Activated gamma-delta T cell treated with Interleukin-2 at 50 U/mL for 16 hours (primary cell): Measurements from ENCODE around the gene SMARCA4.
"Not testable (repeated sequence)": the region's sequence is repeated elsewhere in the genome, so short reads cannot be mapped to it uniquely, and the experiment has no call there.

ENCODE experiments used
- DNase-seq: peaks from one replicate; pipeline ENCODE4 v3.0.0-alpha.2; 2020

The SMARCA4 gene

DNA sequence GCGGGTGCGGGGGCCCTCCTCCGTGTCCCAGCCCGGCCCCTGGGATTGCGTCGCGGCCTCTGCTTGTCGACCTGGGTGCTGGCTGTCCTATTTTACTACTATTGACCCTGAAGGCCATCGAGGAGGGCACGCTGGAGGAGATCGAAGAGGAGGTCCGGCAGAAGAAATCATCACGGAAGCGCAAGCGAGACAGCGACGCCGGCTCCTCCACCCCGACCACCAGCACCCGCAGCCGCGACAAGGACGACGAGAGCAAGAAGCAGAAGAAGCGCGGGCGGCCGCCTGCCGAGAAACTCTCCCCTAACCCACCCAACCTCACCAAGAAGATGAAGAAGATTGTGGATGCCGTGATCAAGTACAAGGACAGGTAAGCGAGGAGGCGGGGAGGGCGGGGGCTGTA is 80.4 kb downstream of the SMARCA4 start:
- DNase-seq = no peak

DNA sequence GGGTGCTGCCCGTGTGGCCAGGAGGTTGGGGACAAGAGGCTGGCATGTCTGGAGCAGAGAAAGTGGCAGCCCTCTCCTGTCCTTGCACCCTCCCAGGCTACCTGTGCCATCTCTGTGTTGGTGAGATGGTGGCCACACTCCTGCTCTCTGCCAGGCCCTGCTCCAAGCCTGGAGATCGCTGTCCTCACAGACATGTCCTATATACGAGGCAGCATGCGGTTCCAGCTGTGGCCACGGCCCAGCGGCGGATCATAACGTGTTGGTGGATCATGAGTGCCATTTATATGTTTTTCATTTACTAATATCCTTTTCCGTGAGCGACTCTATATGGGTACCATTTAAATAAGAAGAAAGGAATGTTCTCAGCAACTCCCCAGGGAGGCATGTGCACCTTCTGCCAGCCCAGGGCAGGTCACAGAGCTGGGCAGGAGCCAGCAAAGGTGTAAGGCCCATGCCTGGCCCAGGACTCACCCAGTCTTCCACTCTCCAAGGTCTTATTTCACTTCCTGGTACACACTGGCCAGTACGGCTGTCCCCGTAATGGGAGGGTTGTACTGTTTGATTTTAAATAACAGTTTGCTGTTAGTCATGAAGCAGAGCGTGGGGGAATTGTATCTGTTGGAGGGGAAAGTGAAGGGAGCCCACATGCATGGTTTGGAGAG is 81.3 kb downstream of the SMARCA4 start:
- DNase-seq = no peak

DNA sequence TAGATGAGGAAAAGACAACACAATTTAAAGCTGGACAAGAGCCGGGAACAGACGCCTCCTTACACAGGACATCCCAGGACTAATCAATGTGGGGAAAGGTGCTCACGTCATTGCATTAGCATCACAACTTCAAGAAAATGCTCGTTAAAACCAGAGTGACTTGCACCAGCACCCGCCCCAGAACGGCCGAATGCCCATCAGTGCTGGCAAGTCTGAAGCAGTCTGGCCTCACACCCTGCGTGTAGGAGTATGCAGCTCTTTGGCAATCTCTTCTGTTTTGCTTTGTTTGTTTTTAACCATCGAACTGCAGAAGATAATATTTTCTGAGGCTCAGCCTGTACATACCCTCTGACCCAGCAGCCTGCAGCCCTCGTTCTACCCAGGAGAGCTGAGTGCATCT is 83.6 kb downstream of the SMARCA4 start:
- no peak for DNase-seq

DNA sequence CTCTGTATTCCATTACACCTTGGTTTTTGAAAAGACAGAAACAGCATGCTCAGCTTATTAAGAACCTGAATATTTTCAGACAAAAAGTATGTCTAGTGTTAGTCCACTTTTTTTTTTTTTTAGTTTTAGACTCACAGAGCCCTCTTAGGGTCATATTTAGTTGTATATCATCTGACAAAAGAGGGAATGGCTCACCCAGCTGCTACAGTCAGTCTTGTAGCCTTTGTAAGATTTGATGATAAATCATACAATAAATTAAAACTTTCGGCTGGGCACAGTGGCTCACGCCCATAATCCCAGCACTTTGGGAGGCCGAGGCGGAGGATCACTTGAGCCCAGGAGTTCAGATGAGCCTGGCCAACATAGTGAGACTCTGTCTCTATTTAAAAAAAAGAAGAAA is 84.7 kb downstream of the SMARCA4 start:
- DNase-seq = no peak

DNA sequence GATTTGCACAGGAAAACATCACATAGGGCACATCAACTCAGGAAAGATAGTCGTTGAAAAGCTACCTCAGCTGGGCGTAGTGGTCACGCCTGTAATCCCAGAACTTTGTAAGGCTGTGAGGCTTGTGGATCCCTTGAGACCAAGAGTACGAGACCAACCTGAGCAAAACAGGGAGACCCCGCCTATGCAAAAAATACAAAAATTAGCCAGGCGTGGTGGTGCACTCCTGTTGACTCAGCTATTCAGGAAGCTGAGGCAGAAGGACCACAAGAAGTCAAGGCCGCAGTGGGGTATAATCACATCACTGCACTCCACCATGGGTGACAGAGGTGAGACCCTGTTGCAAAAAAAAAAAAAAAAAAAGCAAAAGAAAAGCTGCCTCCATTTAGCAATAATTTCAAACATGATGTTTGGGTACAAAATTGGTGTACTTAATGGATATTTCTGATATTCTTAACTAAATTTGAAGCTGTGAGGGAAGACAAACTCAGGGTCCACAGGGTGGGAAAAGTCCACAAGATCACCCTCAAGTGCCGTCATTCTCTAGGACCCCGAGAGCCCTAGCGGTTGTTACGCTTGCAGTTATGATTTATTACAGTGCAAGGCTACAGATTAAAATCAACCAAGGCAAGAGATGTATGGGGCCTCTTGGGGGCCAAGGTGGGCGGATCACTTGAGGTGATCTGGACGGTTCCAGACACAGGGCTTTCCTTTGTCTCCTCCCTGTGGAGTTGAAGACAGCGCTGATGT is 86.0 kb downstream of the SMARCA4 start:
- no peak for DNase-seq

DNA sequence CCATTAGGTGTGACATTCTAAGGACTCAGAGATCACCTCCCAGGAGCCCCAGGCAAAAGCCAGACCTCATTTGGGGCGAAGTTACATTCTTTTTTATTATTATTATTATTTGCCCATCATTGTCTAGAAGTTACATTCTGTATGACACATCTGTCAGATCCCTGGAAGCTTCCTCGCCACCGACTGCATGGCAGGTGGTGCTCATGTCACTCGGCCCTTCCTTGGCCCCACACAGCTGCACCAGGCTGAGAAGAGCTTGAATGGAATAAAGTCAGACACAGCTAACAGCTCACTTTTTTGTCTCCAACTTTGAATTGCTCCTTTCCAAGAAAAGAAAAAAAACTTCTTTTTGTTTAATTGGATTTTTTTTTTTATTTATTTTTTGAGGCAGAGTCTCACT is 87.0 kb downstream of the SMARCA4 start:
- DNase-seq = no peak

DNA sequence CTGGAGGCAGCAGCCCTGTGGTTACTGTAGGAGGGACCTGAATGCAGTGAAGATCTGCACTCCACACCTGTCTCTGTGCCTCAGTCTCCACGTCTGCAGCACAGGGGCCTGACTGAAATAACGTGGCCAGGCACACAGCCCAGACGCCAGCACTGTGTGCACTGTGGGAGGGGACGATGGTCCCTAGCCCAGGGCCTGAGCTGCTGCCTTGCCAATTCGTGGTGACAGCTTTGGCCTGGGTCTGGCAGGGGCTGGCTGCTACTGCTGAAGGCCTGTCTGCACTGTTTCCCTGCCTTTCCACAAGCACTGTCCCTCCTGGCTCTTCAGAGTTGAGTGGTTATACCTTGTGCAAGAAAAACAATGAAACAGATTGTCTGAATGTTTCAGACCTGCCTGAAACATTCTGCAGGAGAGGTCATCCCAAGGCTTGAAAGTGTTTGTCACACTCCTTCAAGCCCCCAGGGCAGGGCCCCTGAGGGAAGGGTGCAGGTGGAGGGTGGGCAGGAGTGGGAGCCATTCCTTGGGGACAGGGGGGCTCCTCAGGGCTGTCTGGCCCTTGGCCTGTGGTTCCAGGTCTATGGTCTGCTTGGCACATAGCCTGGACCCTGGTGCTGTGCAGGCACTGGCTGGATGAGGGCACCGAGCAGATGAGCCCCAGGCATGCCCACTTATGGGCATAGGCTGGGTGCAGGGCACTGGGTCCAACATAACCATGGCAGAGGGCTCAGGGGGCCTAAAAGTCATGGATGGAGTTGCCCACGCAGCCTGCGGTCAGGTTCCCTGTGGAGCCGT is 89.7 kb downstream of the SMARCA4 start:
- DNase-seq = no peak

DNA sequence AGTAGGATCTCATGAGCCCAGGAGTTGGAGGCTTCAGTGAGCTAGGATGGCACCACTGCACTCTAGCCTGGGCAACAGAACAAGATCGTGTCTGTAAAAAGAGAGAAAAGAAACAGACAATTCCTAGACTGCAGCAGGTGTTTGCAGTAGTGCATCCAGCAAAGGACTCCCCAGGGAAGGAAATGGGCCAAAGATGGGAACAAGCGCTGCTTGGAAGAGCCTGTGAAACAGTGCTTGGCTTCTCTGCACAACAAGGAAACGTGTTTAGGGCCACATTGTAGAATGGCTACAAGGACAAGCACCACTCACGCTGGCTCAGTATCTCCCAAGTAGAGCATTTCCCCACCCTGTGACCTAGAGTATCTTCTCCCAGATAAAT is 93.0 kb downstream of the SMARCA4 start:
- DNase-seq = no peak

DNA sequence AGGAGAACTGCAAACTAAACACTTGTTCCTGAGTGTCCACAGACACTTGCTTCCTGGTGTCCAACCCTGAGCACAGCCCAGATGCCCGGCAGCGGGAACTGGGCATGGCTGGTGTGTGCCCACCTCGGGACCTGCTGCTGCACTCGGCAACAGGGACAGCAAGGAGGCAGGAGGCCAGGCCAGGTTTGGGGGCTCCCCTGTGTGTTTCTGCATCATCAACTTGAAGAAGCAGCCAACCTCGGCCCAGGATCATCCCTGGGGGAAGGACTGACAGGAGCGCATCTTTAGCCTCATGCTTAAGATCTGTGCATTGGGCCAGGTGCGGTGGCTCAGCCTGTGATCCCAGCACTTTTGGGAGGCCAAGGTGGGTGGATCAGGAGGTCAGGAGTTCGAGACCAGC is 93.4 kb downstream of the SMARCA4 start:
- no peak for DNase-seq

DNA sequence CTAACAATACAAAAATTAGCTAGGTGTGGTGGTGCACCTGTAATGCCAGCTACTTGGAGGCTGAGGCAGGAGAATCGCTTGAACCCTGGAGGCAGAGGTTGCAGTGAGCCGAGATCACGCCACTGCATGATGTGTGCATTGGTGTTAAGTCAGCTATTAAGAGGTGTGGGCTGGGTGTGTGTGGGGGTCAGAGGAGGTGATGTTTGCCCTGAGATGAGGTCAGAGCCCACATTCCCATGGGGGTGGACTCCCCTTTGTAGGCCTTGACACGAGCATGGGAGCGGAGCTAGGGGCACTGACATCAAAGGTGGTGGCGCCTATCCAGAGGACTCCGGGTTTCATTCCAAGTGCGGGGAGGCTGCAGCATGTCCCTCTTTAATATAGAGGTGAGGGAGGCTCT is 93.8 kb downstream of the SMARCA4 start:
- no peak for DNase-seq

DNA sequence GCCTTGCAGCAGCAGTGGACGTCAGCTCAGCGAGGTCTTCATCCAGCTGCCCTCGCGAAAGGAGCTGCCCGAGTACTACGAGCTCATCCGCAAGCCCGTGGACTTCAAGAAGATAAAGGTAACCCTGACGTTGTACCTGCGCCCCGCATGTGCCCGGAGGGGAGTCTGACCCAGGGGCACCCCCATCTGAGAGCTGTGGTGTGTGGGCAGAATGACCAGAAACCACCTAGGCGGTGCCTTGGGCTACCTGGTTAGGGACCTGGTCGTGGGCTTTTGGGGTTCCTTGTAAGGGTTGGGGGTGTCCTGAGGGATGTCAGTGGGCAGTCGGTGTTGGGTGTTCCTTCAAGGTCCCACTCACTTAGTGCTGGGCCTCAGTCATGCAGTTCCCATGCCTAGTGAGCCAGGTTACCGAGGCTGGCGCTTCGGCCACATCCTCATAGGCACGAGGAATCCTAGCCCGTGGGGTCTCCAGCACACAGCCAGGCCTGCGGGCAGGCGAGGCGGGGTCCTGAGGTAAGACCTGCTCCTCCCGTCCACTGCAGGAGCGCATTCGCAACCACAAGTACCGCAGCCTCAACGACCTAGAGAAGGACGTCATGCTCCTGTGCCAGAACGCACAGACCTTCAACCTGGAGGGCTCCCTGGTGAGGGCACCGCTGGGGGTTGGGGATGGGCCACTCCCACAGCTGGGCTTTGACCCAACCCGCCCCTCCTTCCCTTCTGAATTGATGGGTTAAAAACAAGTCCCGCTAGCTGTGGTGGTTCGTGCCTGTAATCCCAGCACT is 97.6 kb downstream of the SMARCA4 start:
- DNase-seq = no peak

DNA sequence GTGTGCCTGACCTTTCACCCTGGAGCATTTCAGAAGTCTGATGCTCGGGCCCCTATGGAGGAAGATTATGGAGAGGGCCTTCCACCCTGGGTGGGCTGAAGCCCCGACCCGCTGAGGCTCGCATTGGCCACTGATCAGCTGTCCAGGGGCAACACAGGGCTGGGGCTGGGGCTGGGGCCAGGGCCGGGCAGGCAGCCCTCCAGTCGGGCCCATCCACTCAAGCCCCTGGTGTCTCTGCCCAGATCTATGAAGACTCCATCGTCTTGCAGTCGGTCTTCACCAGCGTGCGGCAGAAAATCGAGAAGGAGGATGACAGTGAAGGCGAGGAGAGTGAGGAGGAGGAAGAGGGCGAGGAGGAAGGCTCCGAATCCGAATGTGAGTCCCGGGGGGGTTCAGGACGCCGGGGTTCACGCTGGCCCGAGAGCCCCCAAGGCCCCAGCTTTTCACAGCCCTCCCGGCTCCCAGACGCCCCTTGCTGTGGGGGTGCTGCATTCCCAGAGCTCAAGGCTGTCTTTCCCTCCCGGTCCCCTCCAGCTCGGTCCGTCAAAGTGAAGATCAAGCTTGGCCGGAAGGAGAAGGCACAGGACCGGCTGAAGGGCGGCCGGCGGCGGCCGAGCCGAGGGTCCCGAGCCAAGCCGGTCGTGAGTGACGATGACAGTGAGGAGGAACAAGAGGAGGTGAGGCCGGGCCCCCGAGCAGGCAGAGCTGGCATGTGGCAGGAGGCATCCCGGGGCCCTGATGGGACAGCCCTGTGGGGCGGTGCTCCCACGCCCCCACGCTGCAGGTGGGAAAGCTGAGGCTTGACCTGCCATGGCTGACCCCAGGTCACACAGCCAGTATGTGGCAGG is 98.9 kb downstream of the SMARCA4 start:
- DNase-seq = no peak

DNA sequence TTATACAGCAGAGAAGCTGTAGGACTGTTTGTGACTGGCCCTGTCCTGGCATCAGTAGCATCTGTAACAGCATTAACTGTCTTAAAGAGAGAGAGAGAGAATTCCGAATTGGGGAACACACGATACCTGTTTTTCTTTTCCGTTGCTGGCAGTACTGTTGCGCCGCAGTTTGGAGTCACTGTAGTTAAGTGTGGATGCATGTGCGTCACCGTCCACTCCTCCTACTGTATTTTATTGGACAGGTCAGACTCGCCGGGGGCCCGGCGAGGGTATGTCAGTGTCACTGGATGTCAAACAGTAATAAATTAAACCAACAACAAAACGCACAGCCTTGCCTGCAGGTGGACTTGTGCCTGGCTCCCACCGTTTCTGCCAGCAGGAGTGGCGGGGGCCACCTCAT is 101.1 kb downstream of the SMARCA4 start:
- DNase-seq = no peak

DNA sequence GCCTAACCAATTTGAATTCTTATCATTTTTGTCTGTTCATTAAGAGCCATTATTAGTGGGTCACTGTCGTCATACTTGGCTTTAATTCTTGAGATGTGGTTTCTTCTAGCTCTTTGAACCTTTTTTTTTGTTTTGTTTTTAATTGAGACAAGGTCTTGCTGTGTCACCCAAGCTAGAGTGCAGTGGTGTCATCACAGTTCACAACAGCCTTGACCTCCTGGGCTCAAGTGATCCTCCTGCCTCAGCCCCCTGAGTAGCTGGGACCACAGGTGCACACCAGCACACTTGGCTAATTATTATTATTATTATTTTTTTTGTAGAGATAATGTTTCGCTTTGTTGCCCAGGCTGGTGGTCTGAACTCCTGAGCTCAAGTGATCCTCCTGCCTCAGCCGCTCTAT is 102.6 kb downstream of the SMARCA4 start:
- no peak for DNase-seq

DNA sequence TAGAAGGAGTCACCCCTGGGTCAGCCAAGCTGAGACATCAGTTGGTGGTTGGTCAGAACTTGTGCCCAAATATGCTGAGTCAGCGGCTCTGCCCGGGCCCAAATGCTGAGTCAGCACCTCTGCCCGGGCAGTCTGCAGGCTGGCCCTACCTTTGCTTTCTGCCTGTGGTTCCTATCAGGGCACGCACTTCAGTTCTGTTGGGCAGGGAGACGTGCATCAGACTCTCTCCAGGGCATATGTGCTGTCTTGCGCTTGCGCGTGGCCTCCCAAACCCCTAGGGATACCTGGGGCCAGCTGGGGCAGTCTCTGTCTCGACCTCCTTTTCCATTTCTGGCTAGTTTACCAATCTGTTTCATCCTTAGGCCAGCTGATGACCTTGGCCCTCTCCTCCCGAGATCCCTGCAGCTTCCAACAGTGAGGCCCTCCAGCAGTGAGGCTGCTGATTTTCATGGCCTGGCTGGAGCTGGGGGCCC is 104.0 kb downstream of the SMARCA4 start:
- no peak for DNase-seq

DNA sequence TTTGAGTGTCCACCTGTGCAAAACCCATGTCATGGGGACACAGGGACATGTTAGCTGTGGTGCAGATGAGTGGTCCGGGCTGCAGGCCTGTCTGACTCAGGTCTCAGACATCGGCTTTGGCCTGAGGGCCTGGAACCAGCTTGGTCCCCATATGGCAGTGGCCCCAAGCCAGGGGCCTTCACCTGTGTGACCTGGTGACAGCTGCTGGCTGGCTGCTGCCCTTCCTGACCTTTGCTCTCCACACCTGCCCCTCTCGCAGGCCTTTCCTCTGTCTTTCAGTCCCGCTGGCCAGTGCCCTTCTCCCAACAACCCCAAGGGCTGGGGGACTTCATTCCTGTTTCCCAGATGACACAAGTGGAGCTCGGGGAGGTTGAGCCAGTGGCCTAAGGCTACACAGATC is 105.5 kb downstream of the SMARCA4 start:
- no peak for DNase-seq

DNA sequence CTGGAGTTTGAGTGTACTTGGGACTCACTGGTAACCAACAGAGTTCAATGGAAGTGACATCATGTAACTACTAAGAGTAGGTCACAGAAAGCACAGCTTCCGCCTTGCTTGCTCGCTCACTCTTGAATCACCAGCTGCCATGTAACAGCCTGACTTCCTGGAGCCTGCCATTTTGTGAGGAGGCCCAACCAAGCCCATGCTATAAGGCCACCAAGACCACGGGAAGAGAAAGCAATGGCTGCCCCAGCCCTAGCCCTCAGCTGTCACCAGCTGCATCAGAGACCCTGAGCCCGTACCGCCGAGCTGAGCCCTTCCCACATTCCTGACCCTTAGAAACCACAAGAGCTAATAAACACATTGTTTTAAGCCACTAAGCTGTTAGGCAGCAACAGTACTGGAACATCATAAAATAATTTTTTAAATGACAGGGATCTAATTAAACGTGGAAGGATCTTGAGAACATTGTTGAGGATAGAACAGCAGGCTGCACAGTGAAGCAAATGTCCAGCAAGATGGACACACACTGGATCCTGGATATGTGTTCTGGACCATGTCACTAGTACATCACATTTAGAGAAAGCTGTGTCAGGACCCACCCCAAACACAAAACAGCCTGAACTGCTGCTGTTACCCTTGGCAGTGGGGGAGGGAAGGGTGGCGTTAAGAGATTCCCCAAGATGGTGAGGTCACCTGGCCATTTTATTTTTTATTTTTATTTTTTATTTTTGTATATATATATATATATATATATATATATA is 106.7 kb downstream of the SMARCA4 start:
- DNase-seq = no peak

DNA sequence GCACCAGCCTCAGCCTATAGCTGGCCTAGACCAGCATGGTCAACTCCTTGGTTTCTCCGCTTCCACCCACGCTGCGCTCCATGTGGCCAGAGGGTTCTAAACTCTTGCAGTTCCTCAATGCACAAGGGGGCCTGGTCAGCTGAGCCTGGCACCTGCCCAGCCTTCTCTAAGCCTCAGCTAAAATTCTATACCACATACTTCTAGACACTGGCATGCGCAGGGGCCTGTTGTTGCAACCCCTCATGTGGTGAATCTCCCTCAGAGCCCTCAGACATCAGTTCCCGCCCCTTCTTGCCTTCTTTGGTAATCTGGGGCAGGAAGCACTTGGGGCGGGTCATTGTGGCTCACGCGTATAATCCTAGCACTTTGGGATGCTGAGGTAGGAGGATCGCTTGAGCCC is 108.7 kb downstream of the SMARCA4 start:
- no peak for DNase-seq

DNA sequence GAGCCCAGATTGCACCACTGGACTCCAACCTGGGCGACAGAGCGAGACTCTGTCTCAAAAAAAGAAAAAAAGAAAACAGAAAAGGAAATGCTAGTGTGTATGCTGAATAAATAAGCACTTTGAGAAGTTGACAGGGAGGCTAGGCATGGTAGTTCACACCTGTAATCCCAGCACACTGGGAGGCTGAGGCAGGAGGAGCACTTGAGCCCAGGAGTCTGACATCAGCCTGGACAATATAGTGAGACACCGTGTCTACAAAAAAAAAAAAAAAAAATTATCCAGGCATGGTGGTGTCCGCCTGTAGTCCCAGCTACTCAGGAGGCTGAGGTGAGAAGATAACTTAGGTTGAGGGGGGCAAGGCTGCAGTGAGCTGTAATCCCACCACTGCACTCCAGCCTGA is 109.3 kb downstream of the SMARCA4 start:
- no peak for DNase-seq

DNA sequence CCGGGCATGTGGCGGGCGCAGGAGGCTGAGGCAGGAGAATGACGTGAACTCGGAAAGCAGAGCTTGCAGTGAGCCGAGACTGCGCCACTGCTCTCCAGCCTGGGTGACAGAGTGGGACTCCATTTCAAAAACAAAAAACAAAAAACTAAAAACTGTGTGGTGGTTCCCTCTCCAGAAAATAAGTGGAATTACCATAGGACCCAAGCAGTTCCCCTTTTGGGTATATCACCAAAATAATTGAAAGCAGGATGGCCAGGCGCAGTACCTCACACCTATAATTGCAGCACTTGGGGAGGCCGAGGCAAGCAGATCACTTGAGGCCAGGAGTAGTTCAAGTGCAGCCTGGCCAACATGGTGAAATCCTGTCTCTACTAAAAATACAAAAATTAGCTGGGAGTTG is 112.7 kb downstream of the SMARCA4 start:
- no peak for DNase-seq

DNA sequence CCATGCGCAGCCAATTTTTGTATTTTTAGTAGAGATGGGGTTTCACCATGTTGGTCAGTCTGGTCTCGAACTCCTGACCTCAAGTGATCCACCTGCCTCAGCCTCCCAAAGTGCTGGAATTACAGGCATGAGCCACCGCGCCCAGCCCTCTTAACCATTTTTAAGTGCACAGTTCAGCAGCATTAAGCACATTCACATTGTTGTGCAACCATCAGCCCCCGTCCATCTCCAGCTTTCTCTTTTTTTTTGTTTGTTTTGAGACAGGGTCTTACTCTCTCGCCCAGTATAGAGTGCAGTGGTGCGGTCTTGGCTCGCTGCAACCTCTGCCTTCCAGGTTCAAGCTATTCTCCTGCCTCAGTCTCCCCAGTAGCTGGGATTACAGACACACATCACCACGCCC is 116.0 kb downstream of the SMARCA4 start:
- not testable (repeated sequence) for DNase-seq
